Kidney epithelial cell (primary cell): ENCODE data around the gene ZNF816. TPM values are rescaled to one million over a fixed set of nuclear protein-coding genes. Genes with fewer than 3 reads are reported as not detected.
"Not testable (repeated sequence)": the region's sequence is repeated elsewhere in the genome, so short reads cannot be mapped to it uniquely, and the experiment has no call there.

Experiments
- DNase-seq: peaks from one replicate; pipeline ENCODE4 v3.0.0-alpha.2; 2010; ENCODE audit warnings: low read depth
- H3K27me3 ChIP-seq: 2 replicates; pipeline ENCODE4 v1.6.0; 2011; ENCODE audit warnings: low read length; ENCODE audit not compliant: control insufficient read depth, insufficient read depth
- H3K36me3 ChIP-seq: 2 replicates; pipeline ENCODE4 v1.5.1; 2011; ENCODE audit warnings: low read length; ENCODE audit not compliant: control insufficient read depth, insufficient read depth
- H3K4me3 ChIP-seq: 2 replicates; pipeline ENCODE4 v1.5.1; 2011; ENCODE audit warnings: low read depth, mild to moderate bottlenecking, control low read depth, low read length
- CTCF ChIP-seq: IDR thresholded peaks from 2 replicates; pipeline ENCODE4 v1.5.1; 2011; ENCODE audit warnings: mild to moderate bottlenecking, moderate library complexity, low read length, control low read depth, inconsistent platforms; ENCODE audit not compliant: insufficient read depth, poor library complexity, severe bottlenecking
- total RNA-seq: library from RNA; depleted of rRNA; stranded (reverse); fragments of >200 nt; gene quantifications from 2 replicates; pipeline ENCODE4 v1.2.3, GENCODE V29; 2015

The ZNF816 gene
- total RNA-seq, 1 donor from 2014 or later: 12.8 TPM

GRCh38 chr19:52922841-52923777 lies 39.6 kb downstream of the ZNF816 start, which contains the start of gene ZNF888:
Gene ZNF888, minus strand, starts transcription at chr19:52923428. Its CDS starts 5,555 bp downstream, at chr19:52917873.
- no peak for TF ChIP-seq CTCF
- Histone ChIP-seq H3K36me3 (no peaks in the 10 kb centered on the region), H3K4me3 (peak within 1 kb of the TSS; percentile 57), H3K27me3 (no peaks in the 10 kb centered on the region)
- DNase-seq: no peak

- H3K4me3 ChIP-seq: no peak overlapping the region
- H3K27me3 ChIP-seq: no peaks in the 10 kb centered on the region
- no peak for TF ChIP-seq CTCF
- no peak for DNase-seq
- H3K36me3 ChIP-seq: no peaks in the 10 kb centered on the region
These were observed 45.1 kb downstream of the ZNF816 start for GRCh38 chr19:52917531-52917930.

- Histone ChIP-seq H3K36me3 (no peaks in the 10 kb centered on the region), H3K4me3 (no peak overlapping the region), H3K27me3 (no peaks in the 10 kb centered on the region)
- TF ChIP-seq CTCF: no peak
- DNase-seq: no peak
These were observed 52.0 kb downstream of the ZNF816 start for GRCh38 chr19:52910648-52911047.

- not testable (repeated sequence) for H3K36me3 ChIP-seq, H3K27me3 ChIP-seq, DNase-seq, H3K4me3 ChIP-seq
These were observed 58.5 kb downstream of the ZNF816 start for GRCh38 chr19:52904052-52904780.

GRCh38 chr19:52901842-52902241 lies 60.8 kb downstream of the ZNF816 start:
- Histone ChIP-seq H3K4me3 (no peak overlapping the region), H3K27me3 (no peaks in the 10 kb centered on the region), H3K36me3 (no peaks in the 10 kb centered on the region)
- TF ChIP-seq CTCF: no peak
- DNase-seq: no peak

Other genes with a start within 250 kb of the ZNF816 start
- 13.7 and 16.4 TPM in 2 replicates for gene ZNF611, start 227.8 kb downstream of the ZNF816 start, total RNA-seq
- gene ZNF600, start 176.1 kb downstream of the ZNF816 start, total RNA-seq: 6.1 and 17.9 TPM in 2 replicates
- gene ZNF28, start 141.2 kb downstream of the ZNF816 start, total RNA-seq: 21.5 and 23.0 TPM in 2 replicates
- 30.9 and 42.5 TPM in 2 replicates for gene ZNF468, start 105.3 kb downstream of the ZNF816 start, total RNA-seq
- 16.9 and 24.2 TPM in 2 replicates for gene ZNF320, start 65.2 kb downstream of the ZNF816 start, total RNA-seq
- gene ZNF888, start 39.5 kb downstream of the ZNF816 start, total RNA-seq: 4.3 and 5.4 TPM in 2 replicates
- gene ERVV-1, start 51.0 kb upstream of the ZNF816 start, total RNA-seq: not detected in 2 replicates
- not detected in 2 replicates for gene ERVV-2, start 81.9 kb upstream of the ZNF816 start, total RNA-seq
- gene ZNF160, start 140.5 kb upstream of the ZNF816 start, total RNA-seq: 16.5 and 21.8 TPM in 2 replicates
- 3.6 and 3.9 TPM in 2 replicates for gene ZNF415, start 170.0 kb upstream of the ZNF816 start, total RNA-seq
- 5.5 and 8.0 TPM in 2 replicates for gene ZNF347, start 196.2 kb upstream of the ZNF816 start, total RNA-seq
- 2.9 and 5.8 TPM in 2 replicates for gene ZNF665, start 230.5 kb upstream of the ZNF816 start, total RNA-seq